ENCODE measurements around the gene CDCP2.

GRCh38 chr1:54129858-54130257 is 22.9 kb downstream of the CDCP2 start:
- TF ChIP-seq CTCF (IDR thresholded peaks at IDR 0.05) (no peak), POLR2AphosphoS5 (IDR thresholded peaks at IDR 0.05) (no peak)

Data from prostate gland (tissue), 2 donors.